Stimulated activated CD8-positive, alpha-beta memory T cell treated with anti-CD3 and anti-CD28 coated beads, Interleukin-12 subunit alpha, Interleukin-12 subunit beta, amount 100 ng/mL, for 1 hour (primary cell): ENCODE results near the gene SLC49A3.

Experiments used
- DNase-seq: peaks from one replicate; pipeline ENCODE4 v3.0.0-alpha.2; 2020; ENCODE audit warnings: low read depth

The SLC49A3 gene

GRCh38 chr4:632926-633325 lies 56.0 kb downstream of the SLC49A3 start:
- DNase-seq, result no peak

- no peak for DNase-seq
Observed at GRCh38 chr4:632196-632790, 56.7 kb downstream of the SLC49A3 start.
